ENCODE data around the gene TMPRSS2. TPM values are rescaled to one million over a fixed set of nuclear protein-coding genes. Genes with fewer than 3 reads are reported as not detected.

Gene TMPRSS2
- total RNA-seq, 1 donor from 2014 or later: 154 TPM

DNA sequence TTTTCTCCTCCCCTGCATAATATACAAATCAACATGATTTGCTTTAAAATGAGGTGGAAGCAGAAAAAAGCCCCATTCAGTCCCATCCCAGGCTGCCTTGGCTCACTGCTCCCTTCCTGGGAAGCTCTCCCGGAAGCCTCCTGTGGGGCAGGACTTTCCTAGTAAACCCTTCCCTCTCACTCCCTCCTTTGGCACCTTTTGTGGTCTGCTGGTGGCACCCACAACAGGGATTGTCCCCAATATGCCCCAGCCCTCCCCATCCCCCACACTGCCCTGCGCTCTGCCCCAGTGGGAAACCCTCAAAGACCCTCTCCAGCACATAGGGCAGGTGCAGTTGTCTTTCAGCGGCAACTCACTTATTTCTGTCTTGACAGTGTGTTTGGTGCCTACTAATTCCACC, 1.8 kb upstream of the TMPRSS2 start:
- no peak for DNase-seq (ENCODE audit: low spot score)

DNA sequence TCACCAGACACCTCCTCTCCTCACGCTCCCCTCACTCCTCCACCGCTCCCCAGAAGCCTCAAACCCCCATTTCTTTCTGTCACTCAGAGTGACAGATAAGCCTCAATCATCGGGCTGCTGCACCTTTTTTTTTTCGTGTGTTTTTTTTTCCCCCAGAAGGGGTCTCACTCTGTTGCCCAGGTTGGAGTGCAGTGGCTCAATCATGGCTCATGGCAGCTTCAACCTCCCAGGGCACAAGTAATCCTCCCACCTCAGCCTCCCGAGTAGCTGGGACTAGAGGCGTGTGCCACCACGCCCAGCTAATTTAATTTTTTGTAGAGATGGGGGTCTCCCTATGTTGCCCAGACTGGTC, 1.2 kb upstream of the TMPRSS2 start:
- no peak for DNase-seq (ENCODE audit: low spot score)

DNA sequence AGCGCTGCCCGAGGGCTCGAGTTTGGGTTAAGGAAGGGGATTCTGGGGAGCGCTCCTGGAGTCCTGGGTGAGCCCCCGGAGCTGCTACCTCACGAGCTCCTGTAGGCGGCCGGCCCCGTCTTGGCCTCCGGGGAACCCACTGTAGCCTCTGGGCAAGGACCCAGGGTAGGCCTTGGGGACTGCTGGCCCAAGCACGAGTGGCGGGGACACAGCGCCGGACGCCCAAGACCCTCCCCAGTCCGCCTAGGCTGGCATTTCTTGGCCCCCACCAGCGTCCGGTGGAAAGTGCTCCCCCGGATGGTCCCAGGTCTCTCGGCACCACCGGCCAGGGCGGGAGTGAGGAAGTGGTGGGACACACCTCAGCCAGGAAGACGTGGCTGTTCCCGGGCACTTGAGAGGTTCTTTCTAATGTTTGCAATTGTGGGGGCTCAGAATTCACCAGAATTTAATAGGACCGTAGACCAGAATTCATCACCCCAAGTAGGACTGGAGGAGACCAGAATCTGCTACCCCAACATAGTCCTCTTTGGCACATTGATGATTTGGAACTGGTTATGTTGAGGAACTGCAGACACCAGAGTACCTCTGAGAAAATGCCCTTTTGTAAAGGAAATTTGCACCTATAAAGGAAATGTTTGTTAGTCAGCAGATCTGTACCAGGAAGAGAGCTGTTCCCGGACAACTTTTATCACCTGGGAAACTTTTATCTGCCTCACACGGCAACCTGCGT, 622 bp upstream of the TMPRSS2 start:
- DNase-seq (ENCODE audit: low spot score): no peak

DNA sequence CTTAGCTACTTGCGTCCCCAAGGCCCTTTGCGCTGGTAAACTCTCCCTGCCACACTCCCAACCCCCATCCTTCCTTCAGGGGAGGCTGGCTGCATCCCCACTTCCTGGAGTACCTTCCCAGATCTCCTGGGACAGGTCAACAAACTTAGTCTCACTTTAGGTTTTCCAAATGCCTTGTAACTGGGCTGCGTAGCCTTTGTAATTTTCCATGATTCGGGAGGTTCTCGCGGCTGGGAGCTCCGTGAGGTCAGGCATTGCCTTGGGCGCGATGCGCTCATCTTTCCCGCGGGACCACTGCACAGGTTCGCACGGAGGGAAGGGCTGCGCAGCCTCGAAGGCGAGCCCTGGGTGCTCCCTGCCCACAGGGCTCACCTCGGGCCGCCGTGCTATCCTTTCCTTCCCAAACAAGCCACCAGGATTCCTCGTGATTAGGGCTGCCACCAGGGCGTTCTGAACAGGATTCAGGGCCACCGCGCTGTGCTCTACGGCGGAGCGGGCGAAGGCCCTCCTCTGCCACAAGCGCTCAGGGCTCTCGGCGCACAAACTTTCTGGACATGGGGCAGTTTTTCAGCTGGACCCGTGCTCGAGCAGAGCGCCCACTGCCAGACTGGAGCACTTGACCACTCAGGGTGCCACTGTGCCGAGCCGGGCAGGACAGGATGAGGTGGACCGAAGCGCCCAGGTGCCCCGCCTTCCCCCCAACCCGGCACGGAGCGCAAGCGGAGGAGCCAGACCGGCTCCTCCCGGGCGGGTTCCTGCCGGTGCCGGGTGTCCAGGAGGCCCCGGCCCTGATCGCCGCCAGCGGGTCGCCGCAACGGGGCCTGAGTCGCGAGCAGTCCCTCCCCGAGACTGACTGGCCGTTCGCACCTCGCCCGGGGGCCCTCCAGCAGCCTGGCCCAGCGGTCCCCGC, 1.1 kb downstream of the TMPRSS2 start:
- DNase-seq (ENCODE audit: low spot score): no peak

DNA sequence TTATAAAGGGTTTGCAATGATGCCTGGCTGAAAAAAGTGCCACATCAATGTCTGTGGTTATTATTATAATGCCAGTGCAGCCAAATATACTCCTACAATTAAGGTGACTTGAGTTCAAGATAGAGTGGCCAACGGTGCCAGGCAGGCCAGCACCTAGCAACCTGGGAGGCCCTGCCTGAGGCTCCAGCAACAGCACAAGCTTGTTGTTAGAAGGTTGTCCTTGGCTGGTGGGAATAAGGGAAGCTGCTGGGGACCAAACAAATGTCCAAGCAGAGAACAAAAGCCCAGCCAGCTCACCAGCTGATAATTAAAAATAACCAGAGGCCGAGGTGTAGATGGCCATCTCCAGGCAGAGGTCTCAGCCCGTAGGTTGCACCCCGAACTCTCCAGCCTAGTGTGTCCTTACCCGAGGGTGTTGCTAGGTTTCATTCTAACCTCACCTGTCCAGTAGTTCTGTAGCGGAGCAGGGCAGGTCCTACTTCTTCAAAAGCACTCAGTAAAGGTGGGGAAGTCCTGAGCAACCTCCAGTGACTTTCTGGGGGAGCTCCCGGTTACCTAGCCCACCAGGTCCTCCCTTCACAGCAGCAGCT, 1.9 kb downstream of the TMPRSS2 start:
- no peak for DNase-seq (ENCODE audit: low spot score)

DNA sequence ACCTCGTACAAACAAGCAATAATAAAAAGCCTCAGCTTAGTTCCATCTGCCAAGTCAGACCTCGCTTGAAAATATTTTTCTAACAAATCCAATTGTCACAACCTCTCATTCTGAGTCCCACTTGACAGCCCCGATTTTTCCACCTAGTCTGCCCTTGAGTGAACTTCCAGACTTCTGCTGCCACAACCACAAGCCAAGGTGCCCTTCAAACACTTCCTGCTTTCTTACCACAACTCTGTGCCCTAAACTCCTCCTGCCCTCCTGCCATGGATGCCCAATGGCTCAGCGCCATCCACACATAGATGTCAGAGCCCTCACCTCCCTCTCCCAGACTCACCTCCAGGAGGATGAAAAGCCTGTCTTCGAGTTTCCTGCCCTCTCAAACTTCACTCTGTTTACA, 3.9 kb downstream of the TMPRSS2 start:
- no peak for DNase-seq (ENCODE audit: low spot score)

DNA sequence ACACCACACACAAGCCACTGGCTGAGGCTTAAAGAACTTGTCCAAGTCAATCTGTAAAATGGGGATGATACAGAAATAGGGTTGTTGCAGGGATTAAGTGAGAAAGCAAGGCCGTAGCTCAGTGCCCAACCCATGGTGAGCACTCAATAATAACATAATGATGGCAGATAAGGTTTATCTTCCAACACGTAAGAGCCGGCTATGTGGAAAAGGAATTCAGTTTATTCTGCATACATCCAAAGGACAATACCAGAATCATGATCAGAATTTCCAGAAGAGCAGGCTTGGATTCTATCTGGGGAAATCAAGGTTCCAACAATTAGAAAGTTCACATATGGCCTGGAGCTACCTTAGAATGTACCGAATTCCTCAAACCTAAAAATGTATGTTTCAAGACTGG, 4.6 kb downstream of the TMPRSS2 start:
- DNase-seq (ENCODE audit: low spot score): no peak

DNA sequence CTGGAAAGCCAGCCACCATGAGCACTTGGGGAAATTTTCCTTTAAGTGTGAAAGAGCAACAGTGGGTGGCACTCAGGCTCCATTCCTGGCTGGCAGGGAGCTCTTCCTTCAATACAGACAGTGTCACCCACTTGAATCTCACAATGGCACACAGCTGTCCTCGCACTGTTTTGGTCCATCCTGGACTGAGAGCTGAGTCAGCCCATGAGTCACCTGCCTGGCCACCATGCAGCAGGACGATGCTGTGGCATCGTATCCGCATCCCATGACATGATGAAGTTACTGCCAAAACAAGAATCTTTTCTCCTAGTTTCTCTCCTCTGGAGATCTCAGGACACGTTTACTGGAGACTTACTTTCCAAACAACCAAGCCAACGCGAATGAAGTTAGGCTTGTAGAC, 6.0 kb downstream of the TMPRSS2 start:
- DNase-seq (ENCODE audit: low spot score): no peak

DNA sequence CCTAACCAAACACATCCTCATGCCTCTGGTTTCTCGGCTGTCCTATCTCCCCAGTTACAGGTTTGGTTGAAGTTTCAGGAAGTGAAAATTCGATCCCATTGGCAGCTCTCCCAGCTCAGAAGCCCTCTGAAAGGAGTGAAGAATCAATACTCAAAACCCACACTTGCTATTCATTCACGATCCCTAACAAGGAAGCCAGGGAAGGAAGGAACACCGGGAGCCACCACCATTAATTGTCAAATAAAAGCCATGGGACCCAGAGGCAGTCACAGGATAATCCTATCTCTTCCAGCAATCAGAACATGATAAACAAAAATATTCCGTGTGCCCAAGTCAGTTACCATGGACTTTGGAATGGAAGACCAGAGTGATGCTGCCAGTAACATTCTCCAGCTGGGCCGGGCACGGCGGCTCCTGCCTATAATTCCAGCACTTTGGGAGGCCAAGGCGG, 7.0 kb downstream of the TMPRSS2 start:
- no peak for DNase-seq (ENCODE audit: low spot score)

DNA sequence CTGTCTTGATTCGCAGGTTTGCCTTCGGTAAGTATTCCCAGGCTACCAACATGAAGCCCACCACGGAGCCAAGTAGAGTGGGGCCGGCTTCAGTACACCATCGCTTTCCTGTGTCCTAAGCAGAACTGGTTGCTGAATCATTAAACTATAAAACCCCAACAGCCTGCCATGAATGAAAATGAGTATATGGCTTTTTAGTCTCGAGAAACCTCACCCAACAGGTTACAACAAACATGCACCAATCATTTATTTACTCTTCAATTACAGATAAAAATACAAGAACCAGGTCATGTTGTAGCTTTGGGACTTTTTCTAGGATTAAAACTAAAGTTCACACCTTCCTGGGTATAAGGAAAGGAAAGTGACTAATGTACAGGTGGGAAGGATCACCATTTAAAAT, 7.6 kb downstream of the TMPRSS2 start:
- no peak for DNase-seq (ENCODE audit: low spot score)

DNA sequence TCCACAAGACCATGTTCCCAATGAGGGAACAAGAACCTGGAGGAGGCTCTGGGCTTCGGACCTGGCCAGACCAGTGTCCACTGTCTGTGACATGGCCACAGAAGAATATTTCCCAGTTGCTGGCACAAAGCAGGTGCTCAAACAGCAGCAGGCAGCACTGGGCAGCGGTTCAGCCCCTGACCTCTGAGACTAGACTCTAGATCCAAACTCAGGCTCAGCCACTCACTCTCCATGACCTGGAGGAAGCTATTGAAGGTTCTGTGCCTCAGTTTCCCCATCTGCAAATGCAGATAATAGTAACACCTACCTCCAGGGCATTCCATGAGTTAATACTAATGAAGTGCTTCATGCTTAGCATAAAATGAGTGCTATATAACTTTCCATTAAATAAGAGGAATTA, 8.0 kb downstream of the TMPRSS2 start:
- DNase-seq (ENCODE audit: low spot score): no peak

DNA sequence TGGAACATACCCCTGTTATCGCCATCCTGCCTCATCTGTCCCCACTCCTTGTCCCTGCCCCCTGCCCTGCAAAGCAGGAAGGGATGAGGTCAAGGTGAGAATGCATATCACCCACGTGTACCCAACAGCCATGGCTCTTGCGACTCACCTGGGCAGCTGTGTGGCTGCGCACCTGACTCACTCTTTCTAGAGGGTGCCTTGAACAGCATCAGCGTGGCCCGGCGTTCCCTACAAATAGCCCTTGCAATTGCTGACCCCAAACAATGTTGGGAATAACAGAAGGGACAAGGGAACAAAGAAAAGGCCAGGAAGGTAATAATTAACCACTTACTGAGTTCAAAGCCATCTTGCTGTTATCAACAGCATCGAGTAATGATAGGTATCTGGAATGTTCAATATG, 10.2 kb downstream of the TMPRSS2 start:
- DNase-seq (ENCODE audit: low spot score): no peak

DNA sequence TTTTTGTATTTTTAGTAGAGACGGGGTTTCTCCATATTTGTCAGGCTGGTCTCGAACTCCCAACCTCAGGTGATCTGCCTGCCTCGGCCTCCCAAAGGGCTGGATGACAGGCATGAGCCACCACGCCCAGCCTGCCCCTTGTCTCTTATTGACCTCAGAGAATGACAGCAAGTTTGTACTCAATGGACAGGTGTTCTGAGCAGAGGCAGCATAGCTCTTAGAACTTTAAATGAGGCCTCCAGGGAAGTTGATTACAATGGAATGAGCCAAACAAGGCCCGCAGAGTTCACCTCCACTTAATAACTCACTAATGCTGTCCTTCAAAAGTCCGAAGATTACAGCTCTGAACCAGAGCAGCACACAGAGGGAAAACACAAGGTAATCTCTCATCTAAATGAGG, 10.9 kb downstream of the TMPRSS2 start:
- DNase-seq (ENCODE audit: low spot score): no peak

DNA sequence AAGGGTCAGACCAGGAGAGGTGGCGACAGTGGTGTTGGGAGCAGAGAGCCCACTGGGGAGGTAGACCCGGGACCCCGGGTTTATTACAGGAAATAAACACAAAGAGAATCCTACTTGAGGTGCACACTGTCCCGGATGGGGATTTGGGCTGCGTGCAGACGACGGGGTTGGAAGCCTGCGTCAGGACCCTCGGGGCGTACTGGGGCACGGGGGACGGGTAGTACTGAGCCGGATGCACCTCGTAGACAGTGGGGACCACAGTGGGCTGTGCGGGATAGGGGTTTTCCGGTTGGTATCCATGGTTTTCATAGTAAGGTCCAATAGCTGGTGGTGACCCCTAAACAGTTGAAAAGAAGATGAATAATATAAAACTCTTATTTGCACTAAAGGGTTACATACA, 13.7 kb downstream of the TMPRSS2 start:
- DNase-seq (ENCODE audit: low spot score): no peak

DNA sequence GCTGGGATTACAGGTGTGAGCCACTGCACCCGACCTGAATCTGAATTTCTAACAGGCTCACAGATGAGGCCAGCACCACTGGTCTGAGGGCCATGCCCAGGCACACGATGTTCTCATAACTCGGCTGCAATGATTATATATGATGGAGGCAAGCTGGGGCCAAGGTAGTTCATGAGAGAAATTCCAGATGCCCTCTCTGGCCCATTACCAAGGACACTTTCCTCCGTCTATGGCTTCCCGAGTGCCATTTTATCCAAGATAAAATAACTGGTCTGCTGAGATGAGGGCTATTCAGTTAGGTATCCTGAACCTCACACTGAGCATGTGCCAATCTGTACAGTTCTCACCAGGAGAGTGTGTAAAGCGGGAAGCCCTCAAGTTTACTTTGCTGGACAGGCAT, 16.5 kb downstream of the TMPRSS2 start:
- no peak for DNase-seq (ENCODE audit: low spot score)

DNA sequence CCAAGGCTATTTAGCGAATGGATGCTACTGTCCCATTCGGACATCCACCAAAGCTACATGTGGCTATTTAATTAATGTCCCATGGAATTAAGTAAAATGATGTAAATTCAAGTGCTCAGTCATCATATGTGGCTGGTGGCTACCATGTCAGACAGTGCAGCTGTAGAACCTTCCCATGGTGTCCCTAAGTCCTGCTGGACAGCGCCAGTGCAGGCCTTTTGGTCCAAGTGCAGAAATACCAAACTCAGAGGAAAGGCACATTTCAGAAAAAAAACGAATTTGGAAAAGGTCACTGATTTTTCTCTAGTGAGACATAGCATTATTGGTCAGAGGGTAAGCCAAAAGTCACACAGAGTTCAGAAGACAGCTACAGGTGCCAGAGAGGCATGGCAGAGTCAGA, 17.6 kb downstream of the TMPRSS2 start:
- no peak for DNase-seq (ENCODE audit: low spot score)

DNA sequence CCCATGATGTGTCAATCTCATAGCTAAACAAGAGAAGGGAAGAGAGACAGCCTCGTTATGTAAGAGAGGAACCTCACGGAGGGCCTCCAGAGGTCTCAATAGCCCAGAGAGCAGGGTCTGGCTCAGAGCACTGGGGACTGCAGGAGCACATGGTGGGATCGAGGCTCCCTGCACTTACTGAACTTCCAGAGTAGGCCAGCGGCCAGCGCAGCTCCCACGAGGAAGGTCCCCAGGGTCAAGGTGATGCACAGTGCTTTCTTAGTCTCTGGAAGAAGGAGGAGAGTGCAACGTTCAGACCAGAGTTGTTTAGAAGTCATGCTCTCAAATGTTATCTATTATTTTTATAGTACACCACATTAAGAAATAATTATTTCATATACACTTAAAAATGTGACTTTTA, 18.6 kb downstream of the TMPRSS2 start:
- no peak for DNase-seq (ENCODE audit: low spot score)

DNA sequence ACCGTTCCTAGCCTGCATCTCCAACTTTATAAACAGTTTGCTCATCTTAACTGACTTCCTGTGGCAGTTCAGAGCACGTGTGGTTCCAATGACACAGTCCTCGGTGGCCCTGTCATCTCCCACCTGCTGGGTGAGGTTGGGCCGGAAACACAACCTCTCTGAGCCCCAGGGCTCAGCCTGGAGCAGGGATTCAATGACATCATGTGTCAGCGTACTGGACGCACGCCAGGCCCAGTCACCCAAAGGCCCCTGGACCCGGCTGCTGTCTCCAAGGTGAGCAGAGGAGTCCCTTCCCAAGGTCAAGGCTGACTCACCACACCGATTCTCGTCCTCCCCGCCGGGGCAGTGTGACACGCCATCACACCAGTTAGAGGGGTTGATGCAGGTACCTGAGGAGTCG, 19.9 kb downstream of the TMPRSS2 start:
- no peak for DNase-seq (ENCODE audit: low spot score)

DNA sequence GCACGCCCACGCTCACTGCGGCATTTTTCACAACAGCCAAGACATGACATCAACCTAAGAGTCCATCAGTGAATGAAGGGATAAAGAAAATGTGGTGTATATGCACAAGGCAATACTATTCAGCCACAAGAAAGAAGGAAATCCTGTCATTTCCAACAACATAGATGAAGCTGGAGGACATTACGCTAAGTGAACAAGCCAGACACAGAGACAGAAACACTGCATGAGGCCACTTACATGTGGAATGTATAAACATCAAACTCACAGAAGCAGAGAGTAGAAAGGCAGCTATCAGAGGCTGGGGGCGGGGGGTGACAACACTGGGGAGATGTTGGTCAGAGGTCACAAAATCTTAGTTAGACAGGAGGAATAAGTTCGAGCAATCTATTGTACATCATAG, 20.9 kb downstream of the TMPRSS2 start:
- DNase-seq (ENCODE audit: low spot score): no peak

DNA sequence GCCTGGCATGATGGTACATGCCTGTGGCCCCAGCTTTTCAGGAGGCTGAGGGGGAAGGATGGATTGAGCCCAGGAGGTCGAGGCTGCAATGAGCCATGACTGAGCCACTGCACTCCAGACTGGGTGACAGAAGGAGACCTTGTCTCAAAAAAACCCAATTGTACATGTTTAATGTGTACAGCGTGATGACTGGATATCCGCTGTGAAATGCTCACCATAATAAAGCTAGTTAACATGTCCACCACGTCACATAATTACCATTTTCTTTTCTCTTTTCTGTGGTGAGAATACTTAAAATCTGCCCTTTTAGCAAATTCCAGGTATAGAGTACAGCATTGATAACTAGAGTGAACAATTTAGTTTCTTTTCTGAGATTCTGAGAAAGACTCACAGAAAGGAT, 24.0 kb downstream of the TMPRSS2 start:
- no peak for DNase-seq (ENCODE audit: low spot score)

DNA sequence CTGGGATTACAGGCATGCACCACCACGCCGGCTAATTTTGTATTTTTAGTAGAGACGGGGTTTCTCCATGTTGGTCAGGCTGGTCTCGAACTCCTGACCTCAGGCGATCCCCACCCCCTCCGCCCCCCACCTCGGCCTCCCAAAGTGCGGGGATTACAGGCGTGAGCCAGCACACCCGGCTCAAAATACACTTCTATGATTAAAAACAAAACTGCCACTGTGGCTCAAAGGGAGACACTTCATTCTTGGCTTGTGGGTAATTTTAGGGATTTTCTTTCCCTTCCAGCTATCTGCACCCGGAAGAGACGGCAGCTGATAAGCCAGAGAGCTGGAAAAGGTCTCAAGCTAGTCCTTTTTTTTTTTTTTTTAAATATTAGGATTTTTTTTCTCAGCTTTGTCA, 24.5 kb downstream of the TMPRSS2 start:
- DNase-seq (ENCODE audit: low spot score): no peak

DNA sequence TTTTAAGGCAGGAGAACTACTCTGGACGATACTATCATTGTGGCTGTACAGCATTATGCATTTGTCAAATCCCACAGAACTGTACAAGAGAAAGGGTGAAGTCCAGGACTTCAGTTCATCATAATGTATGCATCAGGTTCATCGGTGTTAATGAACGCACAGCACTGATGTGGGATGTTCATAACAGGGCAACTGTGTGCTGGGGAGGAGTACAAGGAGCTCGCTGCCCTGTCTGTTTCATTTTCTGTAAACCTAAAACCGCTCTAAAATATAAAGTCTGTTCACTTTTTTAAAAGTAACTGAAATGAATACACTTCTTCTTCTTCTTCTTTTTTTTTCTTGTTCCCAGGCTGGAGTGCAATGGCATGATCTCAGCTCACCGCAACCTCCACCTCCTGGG, 25.0 kb downstream of the TMPRSS2 start:
- DNase-seq (ENCODE audit: low spot score): no peak

DNA sequence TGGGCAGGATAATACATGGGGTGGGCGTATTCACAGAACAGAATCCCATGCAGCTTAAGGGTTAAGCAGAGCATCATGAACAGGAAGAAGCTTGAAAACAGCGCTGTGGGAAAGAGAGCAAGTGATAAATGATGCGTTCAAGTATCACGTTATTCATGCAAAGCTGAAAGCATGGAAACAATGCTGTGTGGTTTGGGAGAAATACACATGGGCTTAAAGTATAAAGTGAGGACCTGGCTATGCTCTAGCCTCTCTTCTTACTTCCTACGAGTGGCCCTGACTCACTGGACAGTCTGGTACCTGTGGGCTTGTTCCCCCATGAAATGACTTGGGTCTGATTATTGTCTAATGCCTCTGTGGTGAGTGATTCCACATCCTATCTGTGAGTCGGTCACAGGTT, 25.7 kb downstream of the TMPRSS2 start:
- no peak for DNase-seq (ENCODE audit: low spot score)
